DMS 273 (cell line): Measurements from ENCODE around the gene CRYGC.

Experiments
- DNase-seq: peaks from one replicate; lab custom pipeline; 2025; ENCODE audit not compliant: unreplicated experiment; lab: John Stamatoyannopoulos, UW

Gene CRYGC

DNA sequence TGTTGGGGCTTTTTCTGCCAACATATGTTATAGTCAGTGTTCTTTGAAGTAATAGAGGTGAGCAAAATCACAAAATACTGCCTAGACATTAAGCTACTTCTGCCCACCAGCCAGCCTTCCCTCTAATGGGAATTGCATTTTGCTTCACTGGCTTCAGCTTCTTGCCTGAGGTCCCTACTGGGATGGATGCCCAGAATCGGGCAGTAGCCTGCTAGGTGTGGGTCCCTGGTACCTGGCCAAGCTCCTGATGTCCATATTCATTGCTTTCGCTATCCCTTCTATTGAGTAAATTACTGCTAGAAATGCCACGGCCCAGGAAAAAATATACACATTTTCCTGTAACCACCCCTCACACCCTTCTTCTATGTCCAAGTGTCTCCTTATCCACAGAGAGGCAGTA lies 32.3 kb downstream of the CRYGC start:
- DNase-seq: no peak

DNA sequence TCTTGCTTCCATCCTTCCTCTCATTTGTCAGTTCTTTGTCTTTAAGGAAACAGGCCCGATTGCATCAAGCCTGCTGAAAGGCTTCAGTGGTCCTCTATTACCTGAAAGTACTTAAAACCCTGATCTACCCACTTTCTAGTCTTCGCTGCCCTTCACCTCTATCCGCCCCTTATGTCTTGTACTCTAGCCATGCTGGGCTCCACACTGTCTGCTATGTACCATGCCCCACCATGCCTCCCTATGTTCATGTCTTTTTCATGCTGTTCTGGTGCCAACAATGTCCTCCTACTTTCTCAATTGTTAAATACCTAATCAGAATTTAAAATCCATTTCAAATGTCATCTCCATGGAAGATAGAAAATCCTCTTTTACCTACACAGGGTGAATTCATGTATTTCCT lies 33.5 kb downstream of the CRYGC start:
- no peak for DNase-seq

GRCh38 chr2:208093128-208093527 lies 36.5 kb downstream of the CRYGC start:
- no peak for DNase-seq

DNA sequence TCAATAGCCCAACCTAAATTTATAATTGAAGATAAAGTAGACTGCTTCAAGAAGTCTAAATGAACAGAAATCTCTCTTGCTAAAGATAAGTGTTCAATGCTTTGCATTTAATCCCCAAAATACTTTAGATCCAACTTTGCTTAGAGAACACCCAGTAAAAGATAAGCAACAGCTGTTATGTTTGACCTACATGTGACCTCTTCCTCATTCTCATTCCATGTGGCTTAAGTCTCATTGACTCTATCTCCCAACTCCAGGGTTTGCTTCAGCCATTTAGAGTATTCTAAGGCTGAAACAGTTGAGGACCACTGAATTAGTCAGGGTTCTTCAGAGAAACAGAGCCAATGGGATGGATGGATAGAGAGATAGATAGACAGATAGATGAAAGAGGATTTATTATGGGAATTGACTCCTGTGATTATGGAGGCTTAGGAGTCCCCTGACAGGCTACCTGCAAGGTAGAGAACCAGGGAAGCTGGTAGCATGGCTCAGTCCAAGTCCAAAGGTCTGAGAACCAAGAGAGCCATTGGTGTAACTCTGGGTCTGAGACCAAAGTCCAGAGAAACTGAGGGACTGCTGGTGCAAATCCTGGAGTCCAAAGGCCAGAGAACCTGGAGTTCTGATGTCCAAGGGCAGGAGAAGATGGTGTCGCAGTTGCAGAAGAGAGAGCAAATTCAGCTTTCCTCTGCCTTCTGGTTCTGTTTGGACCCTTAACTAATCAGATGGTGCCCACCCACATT lies 37.4 kb downstream of the CRYGC start:
- peak; percentile 55 for DNase-seq

DNA sequence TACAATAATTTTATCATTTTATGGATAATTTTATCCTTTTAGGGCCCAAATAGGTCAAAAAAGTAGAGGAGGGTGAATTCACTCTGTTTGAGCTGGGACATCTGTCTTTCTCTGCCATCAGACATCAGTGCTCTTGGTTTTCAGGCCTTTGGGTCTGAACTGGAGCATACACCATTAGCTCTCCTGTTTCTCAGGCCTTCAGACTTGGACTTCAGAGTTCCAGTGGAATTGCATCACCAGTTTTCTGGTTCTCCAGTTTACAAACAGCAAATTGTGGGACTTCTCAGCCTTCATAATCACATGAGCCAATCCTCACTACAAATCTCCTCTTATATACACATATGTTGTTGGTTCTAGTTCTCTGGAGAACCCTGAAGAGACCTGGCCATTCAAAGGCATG lies 39.2 kb downstream of the CRYGC start:
- no peak for DNase-seq

- no peak for DNase-seq
These were observed 43.6 kb downstream of the CRYGC start for GRCh38 chr2:208086029-208086428.

DNA sequence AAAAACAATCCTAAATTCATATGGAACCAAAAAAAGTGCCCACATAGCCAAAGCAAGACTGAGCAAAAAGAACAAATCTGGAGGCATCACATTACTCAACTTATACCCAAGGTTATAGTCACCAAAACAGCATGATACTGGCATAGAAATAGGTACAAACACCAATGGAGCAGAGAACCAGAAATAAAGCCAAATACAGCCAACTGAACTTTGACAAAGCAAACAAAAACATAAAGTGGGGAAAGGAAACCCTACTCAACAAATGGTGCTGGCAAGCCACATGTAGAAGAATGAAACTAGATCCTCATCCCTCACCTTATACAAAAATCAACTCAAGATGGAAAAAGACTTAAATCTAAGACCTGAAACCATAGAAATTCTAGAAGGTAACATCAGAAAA lies 45.8 kb downstream of the CRYGC start:
- no peak for DNase-seq
